Endodermal cell (in vitro differentiated cells): ENCODE measurements around the gene KIF26A. TPM values are rescaled to one million over a fixed set of nuclear protein-coding genes. Genes with fewer than 3 reads are reported as not detected.

Experiments used
- DNase-seq: peaks from one replicate; pipeline ENCODE4 v3.0.0-alpha.2; 2017
- H3K27ac ChIP-seq: 2 replicates; pipeline ENCODE4 v1.5.1; 2013; ENCODE audit warnings: mild to moderate bottlenecking, low read depth, low read length, moderate library complexity
- H3K27me3 ChIP-seq: 2 replicates; pipeline ENCODE4 v1.6.1; 2013; ENCODE audit warnings: mild to moderate bottlenecking, low read length, moderate library complexity; ENCODE audit not compliant: insufficient read depth, control insufficient read depth, poor library complexity, severe bottlenecking
- H3K36me3 ChIP-seq: 2 replicates; pipeline ENCODE4 v1.7.0; 2013; ENCODE audit warnings: mild to moderate bottlenecking, low read length, moderate library complexity; ENCODE audit not compliant: control insufficient read depth, insufficient read depth
- H3K4me1 ChIP-seq: one replicate; pipeline ENCODE4 v1.7.0; 2013; ENCODE audit warnings: low read length; ENCODE audit not compliant: control insufficient read depth, insufficient read depth
- H3K4me3 ChIP-seq: 2 replicates; pipeline ENCODE4 v1.5.1; 2013; ENCODE audit warnings: mild to moderate bottlenecking, low read length, moderate library complexity
- H3K9ac ChIP-seq: 2 replicates; pipeline ENCODE4 v1.6.1; 2013; ENCODE audit warnings: mild to moderate bottlenecking, low read length, moderate library complexity; ENCODE audit not compliant: poor library complexity, severe bottlenecking; ENCODE audit errors: extremely low read depth
- H3K9me3 ChIP-seq: 2 replicates; pipeline ENCODE4 v1.6.1; 2013; ENCODE audit warnings: mild to moderate bottlenecking, low read length, moderate library complexity; ENCODE audit not compliant: control insufficient read depth
- H3K27ac Mint-ChIP-seq: 2 replicates; pipeline ENCODE4 v1.8.0; 2020; ENCODE audit warnings: mixed read lengths
- H3K27me3 Mint-ChIP-seq: 2 replicates; pipeline ENCODE4 v1.8.0; 2021; ENCODE audit warnings: mild to moderate bottlenecking, mixed read lengths; ENCODE audit not compliant: insufficient read depth
- H3K36me3 Mint-ChIP-seq: 2 replicates; pipeline ENCODE4 v1.8.0; 2020; ENCODE audit warnings: low read depth, mixed read lengths
- H3K4me1 Mint-ChIP-seq: 2 replicates; pipeline ENCODE4 v1.8.0; 2020; ENCODE audit warnings: mixed read lengths
- H3K4me3 Mint-ChIP-seq: 2 replicates; pipeline ENCODE4 v1.8.0; 2020; ENCODE audit warnings: mild to moderate bottlenecking, moderate library complexity, mixed read lengths
- H3K9me3 Mint-ChIP-seq: 2 replicates; pipeline ENCODE4 v1.8.0; 2020; ENCODE audit warnings: mild to moderate bottlenecking, mixed read lengths
- WGBS, 2 experiments: methylation state at CpG; one replicate each; pipeline versions ENCODE4 v1.1.5 to v1.1.7; 2013; ENCODE audit warnings: missing lambda C conversion rate in 2 of 2, mixed read lengths in 1 of 2; ENCODE audit not compliant: insufficient coverage in 1 of 2, insufficient read length in 1 of 2; 5-methylcytosine and 5-hydroxymethylcytosine counted together
- total RNA-seq, 2 donors: library from RNA; stranded (reverse); fragmentation: NEBNext Ultra II Directional in 1 of 2; extraction: Animal tissue kit (Norgen Biotek cat#: 25700) in 1 of 2; gene quantifications; 2 replicates in 1 of 2; 3 replicates in 1 of 2; pipeline ENCODE4 v1.2.1, GENCODE V29; 2021
- TF ChIP-seq, protein P1 (sequence below): fragments of 200-600 bp; sonication (generic); conservative IDR thresholded peaks from 2 replicates; pipeline ENCODE4 v1.5.0; 2021; ENCODE audit warnings: antibody characterized with exemption, mild to moderate bottlenecking

The KIF26A gene
- total RNA-seq, 2 donors from 2014 or later, result 36.7 to 54.8 TPM

DNA sequence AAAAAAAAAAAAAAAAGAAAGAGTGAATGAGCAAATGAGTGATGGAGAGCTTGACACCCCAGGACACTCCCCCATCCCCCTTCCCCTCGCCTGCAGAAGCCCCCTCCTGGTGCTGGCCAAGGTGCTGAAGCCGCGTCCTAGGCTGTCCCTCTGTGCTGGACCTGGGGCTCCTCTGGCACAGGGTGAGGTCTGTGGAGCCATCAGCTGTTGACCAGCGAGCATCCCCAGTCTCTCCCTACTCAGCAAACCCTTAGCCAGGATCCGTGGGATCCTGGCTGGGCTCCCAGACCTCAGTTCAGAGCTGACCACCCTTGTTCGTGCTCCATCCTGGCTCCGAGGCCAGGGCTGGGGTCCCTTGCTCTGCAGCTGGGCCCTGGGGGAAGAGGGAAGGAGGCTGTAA lies 5.4 kb upstream of the KIF26A start:
- Histone ChIP-seq H3K4me1 (no peaks in the 10 kb centered on the region), H3K27ac (no peak overlapping the region), H3K36me3 (no peaks in the 10 kb centered on the region), H3K9ac (no peak overlapping the region), H3K4me3 (no peak overlapping the region), H3K9me3 (peaks cover 4% of the 10 kb centered on the region), H3K27me3 (peaks cover 53% of the 10 kb centered on the region)
- DNase-seq, result peak; percentile 87
- H3K27ac Mint-ChIP-seq, result no peak overlapping the region
- H3K36me3 Mint-ChIP-seq, result no peaks in the 10 kb centered on the region
- H3K27me3 Mint-ChIP-seq, result peaks cover 58% of the 10 kb centered on the region
- TF ChIP-seq, protein P1, sequence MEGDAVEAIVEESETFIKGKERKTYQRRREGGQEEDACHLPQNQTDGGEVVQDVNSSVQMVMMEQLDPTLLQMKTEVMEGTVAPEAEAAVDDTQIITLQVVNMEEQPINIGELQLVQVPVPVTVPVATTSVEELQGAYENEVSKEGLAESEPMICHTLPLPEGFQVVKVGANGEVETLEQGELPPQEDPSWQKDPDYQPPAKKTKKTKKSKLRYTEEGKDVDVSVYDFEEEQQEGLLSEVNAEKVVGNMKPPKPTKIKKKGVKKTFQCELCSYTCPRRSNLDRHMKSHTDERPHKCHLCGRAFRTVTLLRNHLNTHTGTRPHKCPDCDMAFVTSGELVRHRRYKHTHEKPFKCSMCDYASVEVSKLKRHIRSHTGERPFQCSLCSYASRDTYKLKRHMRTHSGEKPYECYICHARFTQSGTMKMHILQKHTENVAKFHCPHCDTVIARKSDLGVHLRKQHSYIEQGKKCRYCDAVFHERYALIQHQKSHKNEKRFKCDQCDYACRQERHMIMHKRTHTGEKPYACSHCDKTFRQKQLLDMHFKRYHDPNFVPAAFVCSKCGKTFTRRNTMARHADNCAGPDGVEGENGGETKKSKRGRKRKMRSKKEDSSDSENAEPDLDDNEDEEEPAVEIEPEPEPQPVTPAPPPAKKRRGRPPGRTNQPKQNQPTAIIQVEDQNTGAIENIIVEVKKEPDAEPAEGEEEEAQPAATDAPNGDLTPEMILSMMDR, result no peak
- H3K4me1 Mint-ChIP-seq, result peaks cover 5% of the 10 kb centered on the region
- 29 to 52% methylated on average over 1 to 7 of the region's 7 CpGs for WGBS, 2 experiments
- H3K9me3 Mint-ChIP-seq, result peaks cover 12% of the 10 kb centered on the region
- H3K4me3 Mint-ChIP-seq, result no peak overlapping the region

DNA sequence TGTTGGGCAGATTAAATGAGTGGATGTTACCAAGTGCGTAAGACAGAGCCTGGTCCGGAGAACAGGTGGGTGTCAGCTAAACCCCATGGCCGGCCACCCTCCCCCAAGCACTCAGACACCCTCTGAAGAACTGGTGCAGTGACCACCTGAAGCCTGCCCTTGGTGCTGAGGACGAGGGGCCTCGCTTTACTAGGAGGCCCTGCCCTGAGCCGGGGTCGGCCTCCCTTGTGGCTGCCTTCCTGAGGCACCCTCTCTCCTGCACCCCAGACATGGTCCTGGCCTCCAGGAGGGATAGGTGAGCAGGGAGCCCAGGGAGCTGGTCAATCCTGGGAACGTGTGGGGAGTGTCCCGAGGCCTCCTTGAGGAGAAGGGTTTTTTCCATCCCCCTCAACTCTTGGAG lies 4.9 kb upstream of the KIF26A start:
- H3K4me3 ChIP-seq, result no peak overlapping the region
- no peak overlapping the region for H3K4me3 Mint-ChIP-seq
- peak; percentile 22 for DNase-seq
- H3K36me3 Mint-ChIP-seq, result no peaks in the 10 kb centered on the region
- H3K27me3 Mint-ChIP-seq, result peaks cover 58% of the 10 kb centered on the region
- H3K27ac Mint-ChIP-seq, result no peak overlapping the region
- peaks cover 5% of the 10 kb centered on the region for H3K4me1 Mint-ChIP-seq
- no peak overlapping the region for H3K9ac ChIP-seq
- WGBS, 2 experiments, result 90 to 100% methylated on average over 2 to 9 of the region's 9 CpGs
- peaks cover 4% of the 10 kb centered on the region for H3K9me3 ChIP-seq
- H3K27me3 ChIP-seq, result peaks cover 53% of the 10 kb centered on the region
- H3K9me3 Mint-ChIP-seq, result peaks cover 12% of the 10 kb centered on the region
- H3K4me1 ChIP-seq, result no peaks in the 10 kb centered on the region
- no peaks in the 10 kb centered on the region for H3K36me3 ChIP-seq
- TF ChIP-seq, protein P1, result no peak
- no peak overlapping the region for H3K27ac ChIP-seq

DNA sequence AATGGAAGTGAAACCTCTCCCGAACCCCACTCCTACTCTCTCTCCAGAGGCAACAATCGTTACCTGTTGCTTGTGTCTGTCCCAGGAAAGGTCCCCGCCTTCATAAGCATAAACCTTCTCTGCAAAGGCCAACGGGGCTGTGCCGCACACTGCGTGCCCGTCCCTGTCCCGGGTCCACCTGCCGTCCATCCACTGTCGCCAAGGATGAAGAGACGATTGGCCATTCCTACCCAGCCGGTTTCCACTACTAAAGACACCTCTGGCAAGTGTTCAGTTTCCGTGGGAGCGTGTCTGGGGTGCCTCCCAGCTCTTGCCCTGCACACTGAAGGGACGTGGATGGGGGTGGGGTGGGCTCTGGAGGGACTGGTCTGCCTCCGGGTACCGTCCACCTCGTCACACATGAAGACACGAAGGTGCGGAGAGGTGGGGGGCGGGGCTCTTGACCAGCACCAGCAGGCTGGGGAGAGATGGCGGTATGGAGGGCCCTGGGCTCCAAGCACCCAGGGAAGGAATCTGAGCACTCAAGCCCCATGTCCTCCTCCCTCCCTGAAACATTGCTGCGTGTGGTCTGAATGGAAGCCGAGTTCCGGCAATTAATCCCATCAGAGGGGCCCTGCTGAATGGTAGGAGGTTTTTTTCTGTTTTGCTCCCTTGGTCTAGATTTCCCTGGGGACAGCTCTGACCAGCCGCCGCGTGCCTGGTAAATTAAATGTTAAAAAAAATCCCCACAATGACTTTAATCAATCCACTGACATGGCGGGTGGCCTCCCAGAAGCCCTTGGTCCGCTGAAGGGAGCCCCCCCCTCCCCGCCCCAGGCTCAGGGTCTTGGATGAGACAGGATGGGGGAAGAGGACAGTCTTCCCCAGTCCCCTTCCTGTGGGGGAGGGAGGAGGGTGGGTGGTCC lies 4.1 kb upstream of the KIF26A start:
- Mint-ChIP-seq H3K4me1 (peaks cover 5% of the 10 kb centered on the region), H3K27me3 (peaks cover 57% of the 10 kb centered on the region), H3K36me3 (no peaks in the 10 kb centered on the region), H3K4me3 (no peak overlapping the region), H3K27ac (no peak overlapping the region), H3K9me3 (peaks cover 9% of the 10 kb centered on the region)
- Histone ChIP-seq H3K4me3 (no peak overlapping the region), H3K27ac (no peak overlapping the region), H3K36me3 (no peaks in the 10 kb centered on the region), H3K9me3 (peaks cover 4% of the 10 kb centered on the region), H3K27me3 (peaks cover 53% of the 10 kb centered on the region), H3K9ac (no peak overlapping the region), H3K4me1 (no peaks in the 10 kb centered on the region)
- TF ChIP-seq, protein P1, result no peak
- WGBS, 2 experiments, result 83 to 91% methylated on average over 13 to 29 of the region's 31 CpGs
- peak; percentile 40 for DNase-seq
